Osteoblast (primary cell): Measurements from ENCODE around the gene LCNL1. TPM values are rescaled to one million over a fixed set of nuclear protein-coding genes. Genes with fewer than 3 reads are reported as not detected.

Source experiments
- DNase-seq: peaks from one replicate; pipeline ENCODE4 v3.0.0; 2011; ENCODE audit warnings: low spot score, mixed read lengths; ENCODE audit not compliant: insufficient read length; ENCODE audit errors: missing footprints
- H2AFZ ChIP-seq: 2 replicates; pipeline ENCODE4 v1.6.0; 2011; ENCODE audit warnings: mild to moderate bottlenecking, low read length
- H3K27ac ChIP-seq: 2 replicates; pipeline ENCODE4 v1.5.1; 2011; ENCODE audit warnings: mild to moderate bottlenecking, low read depth, low read length, moderate library complexity
- H3K27me3 ChIP-seq: 2 replicates; pipeline ENCODE4 v1.6.0; 2012; ENCODE audit warnings: mild to moderate bottlenecking, control low read depth, inconsistent platforms, low read length, moderate library complexity; ENCODE audit not compliant: insufficient read depth
- H3K36me3 ChIP-seq: 2 replicates; pipeline ENCODE4 v1.5.1; 2011; ENCODE audit warnings: mild to moderate bottlenecking, low read length, control low read depth, moderate library complexity; ENCODE audit not compliant: insufficient read depth
- H3K4me1 ChIP-seq: 2 replicates; pipeline ENCODE4 v1.5.1; 2011; ENCODE audit warnings: mild to moderate bottlenecking, low read length, control low read depth, moderate library complexity; ENCODE audit not compliant: insufficient read depth
- H3K4me2 ChIP-seq: 2 replicates; pipeline ENCODE4 v1.6.0; 2011; ENCODE audit warnings: mild to moderate bottlenecking, low read length; ENCODE audit not compliant: insufficient read depth
- H3K4me3 ChIP-seq: fragments of 200-600 bp; sonication (generic); 3 replicates; pipeline ENCODE4 v1.5.1; 2012; ENCODE audit warnings: mild to moderate bottlenecking, low read length, inconsistent platforms; ENCODE audit not compliant: insufficient read depth
- H3K79me2 ChIP-seq: 2 replicates; pipeline ENCODE4 v1.6.0; 2012; ENCODE audit warnings: mild to moderate bottlenecking, low read length, control low read depth, inconsistent platforms; ENCODE audit not compliant: insufficient read depth
- H3K9me3 ChIP-seq: 2 replicates; pipeline ENCODE4 v1.5.1; 2011; ENCODE audit warnings: low read depth, low read length, control low read depth
- H4K20me1 ChIP-seq: 2 replicates; pipeline ENCODE4 v1.6.0; 2012; ENCODE audit warnings: mild to moderate bottlenecking, low read length, control low read depth; ENCODE audit not compliant: insufficient read depth
- total RNA-seq: library from RNA; depleted of rRNA; stranded (reverse); fragments of >200 nt; gene quantifications from 2 replicates; pipeline ENCODE4 v1.2.3, GENCODE V29; 2012
- TF ChIP-seq, protein P1 (sequence below): IDR thresholded peaks from 2 replicates; pipeline ENCODE4 v1.5.1; 2011; ENCODE audit warnings: mild to moderate bottlenecking, low read depth, low read length, moderate library complexity; ENCODE audit errors: extremely low read depth

Gene LCNL1
- total RNA-seq, 1 donor: 5.4 TPM

DNA sequence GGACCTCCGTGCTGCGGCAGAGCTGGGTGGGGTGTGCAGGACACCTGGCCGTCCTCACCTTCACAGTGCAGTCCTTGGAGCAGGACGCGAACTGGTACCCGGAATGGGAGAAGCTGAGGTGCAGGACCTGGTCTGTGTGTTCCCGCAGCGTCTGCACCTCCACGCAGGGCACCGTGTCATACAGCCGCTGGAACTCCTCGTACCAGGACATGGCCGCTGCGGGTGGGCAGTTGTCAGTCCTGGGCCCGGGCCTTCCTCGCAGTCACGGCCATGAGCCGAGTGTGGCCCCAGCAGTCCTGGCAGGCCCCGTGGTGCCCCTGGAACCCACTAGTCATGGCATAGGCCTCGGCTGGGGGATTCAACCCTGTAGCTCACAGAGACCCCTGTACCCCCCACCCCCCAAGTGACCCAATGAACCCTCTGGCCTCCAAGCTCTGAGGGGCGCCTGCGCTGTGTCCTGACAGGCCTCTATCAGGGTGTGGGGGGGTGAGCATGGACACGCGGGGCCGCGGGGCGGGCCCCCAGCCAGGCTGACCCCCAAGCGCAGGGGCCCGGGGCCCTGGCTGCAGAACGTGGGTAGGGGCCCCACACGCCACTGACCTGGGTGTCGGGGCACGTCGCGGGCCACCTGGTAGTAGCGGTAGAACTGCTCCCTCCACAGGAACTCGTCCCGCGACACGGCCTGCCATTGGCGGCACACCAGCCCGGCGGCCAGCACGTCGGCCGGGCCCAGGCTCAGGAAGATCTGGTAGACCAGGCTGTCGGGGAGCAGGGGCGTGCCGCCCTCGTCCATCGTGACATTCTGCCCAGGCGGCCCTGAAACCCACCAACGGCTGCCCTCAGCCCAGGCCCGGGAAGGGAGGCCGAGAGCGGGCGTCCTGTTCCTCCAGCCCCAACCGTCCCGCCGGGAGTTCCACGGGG, 39.2 kb upstream of the LCNL1 start:
- peak overlapping the region; percentile 65 for H3K27ac ChIP-seq
- no peak overlapping the region for H2AFZ ChIP-seq
- H3K79me2 ChIP-seq: peaks cover 39% of the 10 kb centered on the region
- no peaks in the 10 kb centered on the region for H3K9me3 ChIP-seq
- H3K4me2 ChIP-seq: peak overlapping the region; percentile 88
- no peaks in the 10 kb centered on the region for H3K27me3 ChIP-seq
- peak overlapping the region; percentile 88 for H3K4me3 ChIP-seq
- TF ChIP-seq, protein P1, sequence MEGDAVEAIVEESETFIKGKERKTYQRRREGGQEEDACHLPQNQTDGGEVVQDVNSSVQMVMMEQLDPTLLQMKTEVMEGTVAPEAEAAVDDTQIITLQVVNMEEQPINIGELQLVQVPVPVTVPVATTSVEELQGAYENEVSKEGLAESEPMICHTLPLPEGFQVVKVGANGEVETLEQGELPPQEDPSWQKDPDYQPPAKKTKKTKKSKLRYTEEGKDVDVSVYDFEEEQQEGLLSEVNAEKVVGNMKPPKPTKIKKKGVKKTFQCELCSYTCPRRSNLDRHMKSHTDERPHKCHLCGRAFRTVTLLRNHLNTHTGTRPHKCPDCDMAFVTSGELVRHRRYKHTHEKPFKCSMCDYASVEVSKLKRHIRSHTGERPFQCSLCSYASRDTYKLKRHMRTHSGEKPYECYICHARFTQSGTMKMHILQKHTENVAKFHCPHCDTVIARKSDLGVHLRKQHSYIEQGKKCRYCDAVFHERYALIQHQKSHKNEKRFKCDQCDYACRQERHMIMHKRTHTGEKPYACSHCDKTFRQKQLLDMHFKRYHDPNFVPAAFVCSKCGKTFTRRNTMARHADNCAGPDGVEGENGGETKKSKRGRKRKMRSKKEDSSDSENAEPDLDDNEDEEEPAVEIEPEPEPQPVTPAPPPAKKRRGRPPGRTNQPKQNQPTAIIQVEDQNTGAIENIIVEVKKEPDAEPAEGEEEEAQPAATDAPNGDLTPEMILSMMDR: no peak
- peaks cover 12% of the 10 kb centered on the region for H3K4me1 ChIP-seq
- DNase-seq: peak; percentile 99
- peaks cover 42% of the 10 kb centered on the region for H3K36me3 ChIP-seq
- H4K20me1 ChIP-seq: peaks cover 17% of the 10 kb centered on the region

DNA sequence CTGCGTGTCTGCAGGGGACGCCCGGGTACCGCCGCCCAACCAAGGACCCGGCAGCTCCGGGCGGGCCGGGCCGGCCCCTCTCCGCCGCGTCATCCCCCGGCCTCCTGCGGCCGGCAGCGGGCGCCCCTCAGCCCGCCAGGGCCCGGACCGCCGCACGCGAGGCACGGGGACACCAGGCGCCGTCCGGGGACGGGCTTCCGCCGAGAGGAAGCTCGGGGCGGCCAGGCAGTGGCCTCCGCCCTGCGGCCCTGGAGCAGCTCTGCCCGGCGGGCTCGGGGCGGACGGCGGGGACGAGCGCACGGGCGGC, 38.6 kb upstream of the LCNL1 start:
- Histone ChIP-seq H3K9me3 (no peaks in the 10 kb centered on the region), H3K4me2 (peak overlapping the region; percentile 88), H3K4me1 (peaks cover 12% of the 10 kb centered on the region), H3K27me3 (no peaks in the 10 kb centered on the region), H3K4me3 (peak overlapping the region; percentile 88), H3K79me2 (peaks cover 39% of the 10 kb centered on the region), H4K20me1 (peaks cover 17% of the 10 kb centered on the region), H3K27ac (peak overlapping the region; percentile 65), H3K36me3 (peaks cover 38% of the 10 kb centered on the region), H2AFZ (no peak overlapping the region)
- TF ChIP-seq, protein P1: no peak
- peak; percentile 99 for DNase-seq

DNA sequence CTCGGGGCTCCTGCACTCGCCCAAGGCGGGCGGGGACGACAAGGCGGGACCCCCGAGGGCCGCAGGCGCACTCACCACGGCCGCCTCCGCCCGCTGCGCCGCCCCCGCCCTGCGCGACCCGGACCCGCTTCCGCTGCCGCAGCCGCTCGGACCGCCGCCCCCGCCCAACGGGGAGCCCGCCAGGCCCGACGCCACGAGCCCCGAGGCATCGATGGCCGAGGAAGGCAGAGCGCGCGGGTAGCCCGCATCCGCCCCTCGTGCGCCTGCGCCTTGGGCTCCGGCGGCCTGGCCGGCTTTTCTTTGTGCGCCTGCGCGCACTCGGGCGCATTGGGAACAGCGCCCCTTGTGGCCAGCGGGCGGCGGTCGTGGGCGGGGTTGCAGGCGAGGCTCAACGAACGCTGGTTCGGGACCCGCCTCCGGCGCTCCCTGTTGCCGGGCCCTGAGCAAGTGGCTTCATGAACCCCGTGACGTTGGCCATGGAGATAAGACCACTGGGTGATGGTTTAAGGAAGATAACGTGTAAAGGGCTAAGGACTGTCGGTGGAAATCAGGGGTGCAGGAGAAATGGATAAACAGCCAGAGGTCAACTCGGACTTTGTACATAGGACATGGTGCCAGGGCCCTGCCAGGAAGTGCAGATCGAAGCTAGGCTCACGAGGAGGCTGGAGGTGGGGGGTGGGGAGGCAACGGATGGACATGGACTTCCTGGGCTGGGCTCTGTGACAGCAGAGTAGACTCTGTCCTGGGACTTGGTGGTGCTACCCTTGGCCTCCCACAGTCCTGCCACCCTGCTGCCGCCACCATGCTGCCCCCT, 38.1 kb upstream of the LCNL1 start, which contains the start of the genes C8G and FBXW5:
C8G (plus strand) TSS at position 725 of the 814 bp plus-strand sequence; CDS start at position 803, 78 bp downstream.
FBXW5 (minus strand) TSS at position 220 of the 814 bp plus-strand sequence. CDS start 655 bp downstream, outside the sequence.
- DNase-seq: peak; percentile 100
- Histone ChIP-seq H3K9me3 (no peaks in the 10 kb centered on the region), H3K36me3 (peaks cover 33% of the 10 kb centered on the region), H3K27me3 (no peaks in the 10 kb centered on the region), H3K79me2 (peaks cover 39% of the 10 kb centered on the region), H3K27ac (peak within 1 kb of the TSS; percentile 65), H3K4me2 (peak within 1 kb of the TSS; percentile 88), H2AFZ (no peak within 1 kb of the TSS), H4K20me1 (peaks cover 17% of the 10 kb centered on the region), H3K4me1 (peaks cover 12% of the 10 kb centered on the region), H3K4me3 (peak within 1 kb of the TSS; percentile 88)
- TF ChIP-seq, protein P1: peak; percentile 85
